Tibial nerve (tissue), 3 donors: ENCODE results near the gene MOGAT2.

Experiments used
- CTCF ChIP-seq, 5 experiments: fragments of 200-600 bp in 3 of 5; fragments of 450-650 bp in 2 of 5; sonication (generic) in 3 of 5; IDR thresholded peaks; one replicate each; pipeline ENCODE4 v1.5.1; 2016 to 2019; ENCODE audit warnings: antibody characterized with exemption in 5 of 5, mild to moderate bottlenecking in 3 of 5, moderate library complexity in 2 of 5
- POLR2A ChIP-seq, 2 donors: fragments of 450-650 bp; IDR thresholded peaks; one replicate each; pipeline ENCODE4 v1.6.1; 2017; ENCODE audit warnings: antibody characterized with exemption in 2 of 2, mild to moderate bottlenecking in 2 of 2, moderate library complexity in 2 of 2

- TF ChIP-seq CTCF (IDR thresholded peaks at IDR 0.05) (no peak), POLR2A (IDR thresholded peaks at IDR 0.05) (no peak)
Measured at GRCh38 chr11:75733431-75734107, 15.9 kb downstream of the MOGAT2 start.
